HG03097 (cell line): Measurements from ENCODE around the gene OSGIN1.

Source experiments
- ATAC-seq: cut with Tn5 transposase; IDR thresholded peaks from one replicate; pipeline ENCODE4 v1.9.1; 2021; ENCODE audit not compliant: unreplicated experiment, low FRiP score

Gene OSGIN1

GRCh38 chr16:83956336-83957289, 3.6 kb downstream of the OSGIN1 start:
- ATAC-seq = no peak

- ATAC-seq = no peak
Observed at GRCh38 chr16:83957296-83957855, 4.3 kb downstream of the OSGIN1 start.

GRCh38 chr16:83958137-83958845, 5.3 kb downstream of the OSGIN1 start:
- no peak for ATAC-seq

- ATAC-seq = no peak
Observed at GRCh38 chr16:83958846-83959565, 6.0 kb downstream of the OSGIN1 start.

- ATAC-seq = no peak
Observed at GRCh38 chr16:83959656-83960434, 6.8 kb downstream of the OSGIN1 start.

- no peak for ATAC-seq
Observed at GRCh38 chr16:83960521-83961249, 7.6 kb downstream of the OSGIN1 start.

- ATAC-seq = no peak
Observed at GRCh38 chr16:83961591-83961990, 8.6 kb downstream of the OSGIN1 start.

GRCh38 chr16:83963277-83964119, 10.5 kb downstream of the OSGIN1 start:
- ATAC-seq = no peak

GRCh38 chr16:83964684-83965443, 11.8 kb downstream of the OSGIN1 start:
- ATAC-seq = no peak

- no peak for ATAC-seq
Observed at GRCh38 chr16:83965444-83966152, 12.6 kb downstream of the OSGIN1 start.

GRCh38 chr16:83966153-83966696, 13.2 kb downstream of the OSGIN1 start:
- ATAC-seq = no peak

- no peak for ATAC-seq
Observed at GRCh38 chr16:83967091-83967490, 14.1 kb downstream of the OSGIN1 start.

- no peak for ATAC-seq
Observed at GRCh38 chr16:83967838-83968305, 14.8 kb downstream of the OSGIN1 start, which contains the start of gene NECAB2. TSS of gene NECAB2 (plus strand) at chr16:83968244. CDS start at chr16:83968649, 405 bp downstream.

- ATAC-seq = no peak
Observed at GRCh38 chr16:83968306-83968851, 15.3 kb downstream of the OSGIN1 start.

GRCh38 chr16:83968891-83969649, 16.0 kb downstream of the OSGIN1 start:
- ATAC-seq = no peak
